Embryonic facial prominence (tissue), 1 donor: ENCODE data around the gene RUNX2.

ENCODE experiments used
- DNase-seq: peaks from one replicate; pipeline ENCODE4 v3.0.0-alpha.2; 2016; ENCODE audit errors: extremely low spot score

Gene RUNX2

DNA sequence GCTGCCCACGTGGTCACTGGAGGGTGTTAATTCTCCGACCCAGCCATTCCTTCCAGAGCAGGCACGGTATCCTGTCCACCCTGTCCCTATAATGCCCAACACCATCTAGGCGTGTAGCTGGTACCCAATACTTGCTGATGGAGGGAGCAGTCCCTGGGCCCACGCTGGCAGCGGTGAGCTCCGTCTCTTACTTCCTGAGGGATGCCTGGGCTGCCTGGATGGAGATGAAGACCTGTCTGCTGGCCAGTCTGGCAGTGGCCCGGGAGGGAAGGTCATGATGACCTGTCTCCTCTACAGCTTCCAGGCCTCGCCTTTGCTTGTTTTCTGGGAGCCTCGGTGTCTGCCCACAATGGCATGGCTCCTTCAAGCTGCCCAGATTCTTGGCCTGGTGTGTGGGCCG, 347.5 kb downstream of the RUNX2 start:
- no peak for DNase-seq

DNA sequence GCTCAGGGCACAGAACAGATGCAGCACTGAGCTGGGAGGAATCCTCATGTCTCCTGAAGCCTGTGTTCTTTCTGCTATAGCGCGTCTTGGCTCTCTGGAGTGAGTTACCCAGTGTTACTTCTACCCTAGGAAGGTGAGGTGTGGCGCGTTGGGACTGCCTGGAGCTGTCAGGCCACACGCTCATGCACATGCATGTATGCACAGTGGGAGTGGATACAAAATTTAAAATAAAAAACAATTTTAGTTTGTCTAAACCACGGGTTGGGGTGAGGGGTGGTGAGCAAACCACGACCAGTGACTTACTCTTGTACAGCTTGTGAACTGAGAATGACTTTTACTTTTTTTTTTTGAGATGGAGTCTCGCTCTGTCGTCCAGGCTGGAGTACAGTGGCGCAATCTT, 348.2 kb downstream of the RUNX2 start:
- no peak for DNase-seq

DNA sequence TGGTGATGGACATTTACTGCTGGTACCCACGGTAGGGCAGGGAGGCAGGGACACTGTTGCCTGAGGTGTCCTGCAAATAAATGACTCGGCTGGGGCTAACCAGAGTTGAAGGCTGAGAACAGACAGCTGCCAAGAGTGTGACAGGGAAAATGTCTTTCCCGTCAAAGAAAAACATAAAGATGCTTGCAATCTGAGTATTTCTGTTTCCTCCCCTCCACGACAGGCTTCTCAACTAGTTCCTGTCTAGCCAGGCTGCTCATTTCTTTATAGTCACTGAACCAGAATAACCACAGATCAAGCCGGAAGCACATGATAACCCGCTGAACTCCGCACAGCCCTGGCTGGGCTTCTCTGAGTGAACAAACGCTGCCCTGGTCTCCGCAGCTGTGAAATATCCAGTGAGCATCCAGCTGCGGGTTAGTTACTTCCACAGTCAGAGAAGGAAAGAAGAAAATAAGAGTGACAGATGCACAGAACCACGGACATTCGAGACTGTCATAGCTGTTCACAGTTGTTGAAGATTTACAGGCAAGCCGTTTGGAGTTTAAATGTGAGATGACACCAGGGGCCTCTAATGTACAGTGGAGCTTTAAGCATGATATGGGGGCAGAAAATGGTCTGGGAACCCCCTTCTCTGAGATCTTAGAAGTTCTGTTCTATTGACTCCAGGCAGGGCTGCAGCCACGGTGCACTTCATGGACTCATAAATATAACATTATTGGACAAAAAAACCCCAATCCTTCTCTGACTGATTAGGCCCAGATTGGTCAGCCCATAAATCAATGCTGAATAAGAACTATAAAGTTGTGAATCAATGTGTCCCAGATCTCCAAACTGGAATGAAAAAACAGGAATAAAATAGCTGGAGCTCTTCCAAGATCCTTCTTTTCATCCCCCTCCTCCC, 349.5 kb downstream of the RUNX2 start:
- DNase-seq: peak; percentile 25

DNA sequence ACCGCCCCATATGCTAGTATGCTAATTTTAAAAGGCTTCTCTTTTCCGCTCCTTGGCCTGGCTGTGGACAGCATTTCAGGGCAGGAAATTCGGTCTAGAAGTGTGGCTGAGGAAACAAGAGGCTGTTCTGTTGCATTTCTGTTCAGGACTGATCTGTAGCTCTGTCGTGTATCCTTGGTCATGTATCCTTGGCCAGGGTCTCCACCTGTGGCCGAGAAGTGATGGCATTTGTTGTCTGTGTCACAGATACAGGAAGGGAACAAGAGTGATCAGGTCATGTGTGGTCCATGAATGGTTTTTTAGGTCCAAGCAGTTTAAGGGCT, 350.1 kb downstream of the RUNX2 start:
- no peak for DNase-seq

DNA sequence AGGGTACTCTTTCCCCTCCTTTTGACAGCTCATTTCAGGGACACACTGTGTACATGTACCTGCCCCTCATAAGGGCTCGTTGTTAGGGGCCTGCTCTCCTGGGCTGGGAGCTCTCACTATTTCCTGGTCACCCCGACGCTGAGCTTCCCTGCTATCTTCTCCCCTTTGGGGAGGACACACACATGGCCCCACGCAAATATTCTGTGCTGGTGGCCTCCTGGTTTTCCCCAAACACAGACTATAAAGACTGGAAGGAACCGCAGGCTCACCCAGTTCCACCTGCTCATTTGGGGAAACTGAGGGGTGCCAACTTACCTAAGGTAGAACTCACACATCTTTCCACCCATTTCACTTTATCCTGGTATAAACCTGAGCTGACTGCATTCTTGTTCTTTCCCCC, 351.0 kb downstream of the RUNX2 start:
- no peak for DNase-seq

DNA sequence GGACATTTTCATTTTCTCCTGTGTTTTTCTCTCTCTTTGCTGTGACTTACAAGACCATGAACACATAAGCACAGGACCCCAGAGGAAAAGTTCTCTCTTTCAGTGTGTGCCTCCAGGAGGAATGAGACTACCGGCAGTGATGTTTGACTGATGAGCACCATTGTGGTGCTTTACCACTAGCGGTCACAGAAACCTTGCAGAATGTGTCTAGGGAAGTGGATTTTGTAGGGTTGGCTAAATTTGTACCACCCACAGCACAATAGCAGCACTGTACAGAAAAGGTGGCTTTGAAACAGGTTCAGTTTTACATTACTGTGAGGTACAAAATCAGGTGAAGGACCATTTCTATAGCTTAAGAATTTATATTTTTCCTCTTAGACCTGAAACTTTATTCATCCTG, 351.5 kb downstream of the RUNX2 start:
- DNase-seq: no peak

DNA sequence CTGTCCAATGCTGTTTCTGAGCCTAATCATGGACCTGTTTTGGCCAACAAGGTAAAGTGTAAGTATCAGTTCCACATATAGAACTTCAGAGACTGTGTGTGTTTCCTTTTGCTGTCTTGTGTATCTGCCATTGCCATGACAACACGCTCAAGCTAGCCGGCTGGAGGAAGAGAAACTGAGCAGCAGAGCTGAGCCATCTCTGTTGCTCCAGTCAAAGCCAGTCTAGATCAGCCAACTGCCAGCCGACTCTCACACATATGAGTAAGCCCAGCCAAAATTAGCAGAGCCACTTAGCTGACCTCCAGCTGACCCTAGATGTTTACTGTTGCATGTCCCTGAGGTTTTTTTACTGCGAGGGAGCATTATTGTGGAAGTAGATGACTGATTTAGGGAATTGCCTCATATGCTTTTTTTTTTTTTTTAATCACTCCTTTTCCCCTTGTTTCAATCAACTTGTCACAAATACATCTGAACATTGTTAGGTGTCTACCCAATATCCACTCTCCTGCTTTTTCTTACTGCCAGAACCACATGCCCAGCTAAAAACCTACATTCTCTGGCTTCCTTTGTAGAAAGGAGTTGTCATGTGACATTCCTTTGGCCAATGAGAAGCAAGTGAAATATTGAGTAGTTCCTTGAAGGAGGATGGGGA, 353.9 kb downstream of the RUNX2 start:
- DNase-seq: no peak

DNA sequence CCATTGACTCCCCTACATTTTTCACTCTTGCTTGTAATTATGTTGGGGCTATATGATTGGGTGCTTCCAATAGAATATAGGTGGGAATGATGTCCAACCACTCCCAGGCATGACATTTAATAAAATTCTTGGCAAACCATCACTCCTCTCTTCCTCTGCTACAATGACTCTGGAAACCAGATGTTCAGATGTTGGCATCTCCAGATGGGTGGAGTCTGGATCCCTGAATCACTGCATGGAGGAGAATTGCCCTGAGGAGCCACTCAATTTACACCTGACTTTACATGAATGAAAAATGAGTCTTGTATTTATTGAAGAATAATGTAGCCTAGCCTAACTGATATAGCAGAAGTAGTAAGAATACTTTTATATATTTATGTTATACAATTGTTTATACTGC, 356.3 kb downstream of the RUNX2 start:
- no peak for DNase-seq

DNA sequence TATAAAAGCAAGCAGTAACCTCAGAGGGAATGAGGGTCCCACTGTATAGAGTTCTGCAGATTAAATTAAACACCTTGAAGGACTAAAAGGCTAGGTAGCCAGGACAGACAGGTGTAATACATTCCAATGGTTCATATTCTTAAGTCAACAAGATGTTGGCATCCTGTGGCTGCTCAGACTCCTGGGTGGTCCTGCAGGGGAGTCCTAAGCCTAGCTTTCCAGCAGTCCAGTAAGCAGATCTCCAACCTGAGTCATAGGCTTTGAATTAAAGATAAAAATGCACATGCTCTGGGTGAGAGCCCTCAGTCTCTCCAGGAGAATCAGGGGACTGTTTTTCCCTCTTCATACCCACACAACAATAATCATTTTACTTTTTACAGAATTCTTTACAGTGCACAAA, 356.9 kb downstream of the RUNX2 start:
- DNase-seq: no peak

DNA sequence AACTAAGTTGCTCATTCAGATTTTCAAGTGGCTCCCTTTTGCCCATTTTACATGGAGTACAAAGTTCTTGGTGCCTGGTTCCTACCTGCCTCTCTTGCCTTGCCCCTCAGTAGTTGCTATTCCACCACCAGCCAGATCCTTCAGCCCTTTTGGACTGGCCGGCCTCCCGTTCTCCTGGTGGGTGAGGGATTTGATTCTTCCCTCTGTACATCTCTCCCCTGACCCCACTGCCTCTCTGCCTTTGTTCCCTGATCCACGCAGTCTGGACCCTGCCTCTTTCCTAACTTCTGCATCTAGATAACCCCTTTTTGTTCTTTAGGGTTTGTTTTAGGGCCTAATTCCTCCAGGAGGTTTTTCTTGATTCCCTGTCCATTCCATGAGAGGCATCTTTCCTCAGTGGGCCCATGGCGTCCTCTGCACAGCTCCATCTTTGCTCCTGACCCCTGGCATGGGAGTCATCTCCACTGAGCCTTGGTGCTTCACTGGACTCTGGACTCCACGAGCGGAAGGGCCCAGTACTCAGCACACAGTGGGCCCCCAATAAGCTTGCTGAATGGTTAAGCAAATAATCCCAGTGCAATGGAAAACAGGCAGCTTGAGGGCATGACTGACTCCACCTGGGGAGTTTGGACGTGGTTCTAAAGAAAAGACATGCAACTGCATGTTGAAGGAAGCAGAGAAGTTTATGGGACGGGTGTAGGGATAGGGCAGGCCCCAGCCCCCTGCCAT, 358.9 kb downstream of the RUNX2 start:
- no peak for DNase-seq

DNA sequence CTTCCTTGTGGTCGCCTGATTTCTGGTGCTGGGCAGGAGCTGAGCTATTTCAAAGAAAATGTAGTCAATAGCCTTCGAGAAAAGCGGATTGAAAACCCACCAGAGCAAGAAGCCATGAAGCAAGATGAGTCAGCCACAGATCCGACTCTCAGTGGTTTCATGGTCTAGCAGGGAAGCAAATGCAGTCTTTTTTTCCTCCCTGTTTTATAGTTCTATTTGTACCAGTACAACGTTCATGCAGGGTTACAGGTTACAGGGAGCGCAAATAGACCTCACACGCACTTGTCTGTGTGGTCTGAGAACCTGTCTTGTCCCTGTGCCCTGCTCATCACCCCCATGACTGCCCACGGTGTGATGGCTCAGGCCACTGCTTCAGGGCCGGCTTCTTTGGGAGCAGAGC, 359.4 kb downstream of the RUNX2 start:
- DNase-seq: no peak

DNA sequence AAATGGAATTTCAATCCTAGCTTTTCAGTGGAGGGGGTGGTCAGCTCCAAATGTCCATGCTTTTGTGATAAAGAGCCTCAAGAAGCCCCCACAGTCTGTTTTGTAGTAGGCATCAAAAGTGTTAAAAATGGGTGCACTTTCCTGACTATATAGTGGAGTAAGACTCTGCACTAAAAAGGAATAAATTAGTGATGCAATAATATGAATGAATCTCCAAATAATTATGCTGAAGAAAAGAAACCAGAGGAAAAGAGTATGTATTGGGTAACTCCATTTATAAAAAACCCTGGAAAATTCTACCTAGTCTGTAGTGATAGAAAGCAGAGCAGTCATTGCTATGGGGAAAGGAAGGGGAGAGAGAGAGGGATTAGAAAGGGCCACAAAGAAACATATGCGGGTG, 360.1 kb downstream of the RUNX2 start:
- no peak for DNase-seq

DNA sequence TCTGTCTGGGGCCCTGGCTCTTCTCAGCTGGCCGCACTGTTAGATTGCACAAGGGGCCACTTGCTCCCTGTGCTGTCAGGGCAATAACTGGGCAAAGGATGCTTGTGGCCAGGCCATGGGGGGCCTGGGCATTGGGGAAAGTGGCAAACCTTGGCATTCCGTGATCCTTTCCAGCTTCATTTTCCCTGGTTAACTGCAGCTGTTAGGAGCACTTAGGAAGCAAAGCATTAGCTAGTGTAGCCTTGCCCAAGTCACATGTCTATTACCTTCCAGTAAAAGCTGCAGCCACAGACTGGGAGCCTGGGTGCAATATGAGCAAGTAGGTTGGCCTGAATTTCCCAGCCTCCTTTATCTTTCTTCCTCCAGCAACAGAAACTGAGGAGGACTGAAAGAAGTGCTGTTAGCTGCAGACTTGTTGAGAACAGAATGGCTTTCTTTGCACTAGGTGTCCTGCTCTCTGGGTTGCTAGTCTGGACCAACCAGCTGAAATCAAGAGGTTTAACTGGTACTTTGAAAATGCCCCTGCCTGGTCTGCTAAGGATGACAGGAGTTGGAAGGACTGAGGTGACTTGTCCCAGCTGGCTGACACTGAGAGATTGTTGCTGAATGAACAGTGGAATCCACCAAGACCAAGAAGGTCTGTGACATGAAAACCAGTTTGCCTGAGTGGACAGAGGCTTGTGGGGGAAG, 361.9 kb downstream of the RUNX2 start:
- DNase-seq: no peak

DNA sequence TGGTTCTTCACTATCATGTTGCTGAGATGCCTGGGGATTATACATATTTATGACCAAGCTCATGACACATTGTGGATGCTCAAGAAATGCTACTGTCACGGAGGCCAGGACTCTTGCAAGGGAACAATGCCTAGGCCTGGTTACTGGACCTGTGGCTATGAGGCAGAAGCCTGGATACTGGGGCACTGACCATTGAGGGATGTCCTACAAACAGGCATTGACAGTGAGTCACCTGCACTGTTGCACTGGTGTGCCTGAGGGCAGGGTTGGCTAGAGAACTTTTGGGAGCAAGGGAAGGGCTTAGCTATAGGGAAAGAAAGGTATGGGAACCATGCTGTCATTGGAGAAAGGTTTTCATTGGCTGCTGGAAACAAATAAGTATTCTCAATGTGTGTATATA, 362.7 kb downstream of the RUNX2 start:
- DNase-seq: no peak

DNA sequence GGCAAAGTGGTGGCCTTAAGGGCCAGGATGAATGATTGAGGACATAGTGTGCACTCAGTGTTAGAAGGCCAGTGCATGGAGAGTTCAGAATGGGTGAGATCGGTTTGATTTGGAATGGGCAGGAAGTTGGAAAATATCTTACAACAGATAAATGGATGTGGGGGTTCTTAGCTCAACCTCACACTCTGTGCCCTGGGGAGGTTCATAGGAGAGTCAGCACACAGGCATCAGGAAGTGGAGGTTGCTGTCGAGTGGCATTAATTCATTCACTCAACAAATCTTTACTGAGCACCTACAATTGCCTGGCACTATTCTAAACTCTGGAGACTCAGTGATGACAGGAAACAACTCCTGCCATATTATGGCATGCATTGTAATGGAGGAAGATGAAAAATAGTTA, 363.3 kb downstream of the RUNX2 start:
- DNase-seq: no peak

DNA sequence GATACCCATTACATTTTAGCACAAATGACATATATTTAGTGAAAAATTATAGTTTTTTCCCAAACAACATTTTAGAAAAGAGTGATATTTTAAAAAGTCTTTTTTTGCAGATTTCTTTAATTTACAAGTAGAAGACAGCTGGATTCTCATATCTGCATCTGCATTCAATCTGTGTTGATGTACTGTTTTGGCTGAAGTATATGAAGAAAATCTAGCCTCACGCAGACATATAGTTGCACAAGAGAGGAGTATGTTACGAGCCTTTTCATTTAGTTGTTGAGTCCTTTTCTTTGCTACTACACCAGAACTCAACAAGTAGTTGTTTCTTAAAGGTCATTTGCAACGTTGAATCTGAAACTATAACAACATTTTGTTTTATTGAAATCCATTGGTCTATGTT, 363.9 kb downstream of the RUNX2 start:
- DNase-seq: no peak

DNA sequence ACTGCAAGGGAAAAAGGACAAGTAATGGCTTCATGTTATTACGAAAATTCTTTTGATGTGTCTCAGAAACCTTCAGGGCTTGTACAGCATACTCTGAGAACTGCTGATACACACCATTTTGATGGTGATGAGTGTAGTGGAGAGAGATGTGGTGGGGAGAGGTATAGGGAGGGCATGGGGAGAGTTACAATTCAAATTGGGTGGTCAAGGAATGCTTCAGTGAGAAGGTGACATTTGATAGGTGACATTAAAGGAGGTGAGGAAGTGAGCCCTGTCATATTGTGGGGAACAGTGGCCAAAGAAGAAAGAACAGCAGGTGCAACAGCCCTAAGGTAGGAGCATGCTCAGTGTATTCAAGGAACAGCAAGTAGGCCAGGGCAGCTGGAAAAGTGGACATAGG, 368.6 kb downstream of the RUNX2 start:
- DNase-seq: no peak

DNA sequence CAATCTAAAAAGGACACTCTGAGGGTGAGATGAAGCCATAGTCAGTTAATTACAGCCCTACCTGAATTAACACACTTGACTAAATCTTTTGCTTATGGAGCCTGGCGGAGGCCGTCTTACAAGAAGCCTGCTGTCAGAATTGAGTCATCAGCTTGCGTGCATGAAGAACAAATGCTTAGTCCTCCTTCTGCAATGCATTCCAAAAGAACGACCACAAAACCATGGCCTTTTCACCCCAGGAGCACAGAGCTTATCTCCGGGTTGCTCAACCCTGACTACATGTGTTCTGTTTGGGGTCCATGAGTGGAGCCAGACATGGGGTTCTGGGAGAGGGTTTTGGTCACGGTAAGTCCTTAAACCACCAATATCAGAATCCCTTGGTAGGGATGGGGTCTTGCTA, 369.5 kb downstream of the RUNX2 start:
- no peak for DNase-seq

DNA sequence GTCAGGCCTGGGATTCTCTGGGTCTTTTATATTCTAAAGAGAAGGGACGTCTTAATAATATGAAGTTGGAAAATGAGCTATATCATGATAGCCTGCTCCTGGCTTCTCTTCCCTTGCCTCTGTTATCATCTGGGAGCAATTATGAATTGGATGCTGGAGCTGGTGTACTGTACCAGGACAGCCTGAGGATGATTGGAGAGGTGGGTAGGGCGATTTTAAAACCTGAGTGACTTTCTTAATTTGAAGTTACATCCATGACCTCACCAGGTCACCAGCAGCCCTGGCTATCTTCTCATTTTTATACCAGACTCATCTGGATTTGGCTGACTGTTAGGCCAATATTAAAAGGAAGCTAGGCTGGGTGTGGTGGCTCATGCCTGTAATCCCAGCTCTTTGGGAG, 369.9 kb downstream of the RUNX2 start:
- no peak for DNase-seq

DNA sequence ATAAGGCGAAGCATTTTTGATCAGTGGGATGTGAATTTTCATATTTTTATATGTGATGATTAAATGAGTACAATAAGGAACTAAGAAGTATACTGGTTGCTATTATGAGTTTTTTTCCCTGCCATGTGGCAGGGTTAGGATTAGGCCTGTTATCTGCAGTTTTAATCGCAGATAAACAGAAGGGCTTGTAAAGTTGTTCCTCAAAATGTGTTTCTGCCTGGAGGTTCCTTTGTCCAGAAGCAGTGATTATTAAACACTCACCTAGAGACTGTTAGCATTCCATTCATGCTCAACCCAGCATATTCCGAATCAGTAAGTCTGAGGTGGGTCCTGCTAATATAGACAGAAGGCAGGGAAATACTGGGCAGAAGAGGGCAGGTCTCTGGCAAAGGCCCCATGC, 371.5 kb downstream of the RUNX2 start:
- no peak for DNase-seq

DNA sequence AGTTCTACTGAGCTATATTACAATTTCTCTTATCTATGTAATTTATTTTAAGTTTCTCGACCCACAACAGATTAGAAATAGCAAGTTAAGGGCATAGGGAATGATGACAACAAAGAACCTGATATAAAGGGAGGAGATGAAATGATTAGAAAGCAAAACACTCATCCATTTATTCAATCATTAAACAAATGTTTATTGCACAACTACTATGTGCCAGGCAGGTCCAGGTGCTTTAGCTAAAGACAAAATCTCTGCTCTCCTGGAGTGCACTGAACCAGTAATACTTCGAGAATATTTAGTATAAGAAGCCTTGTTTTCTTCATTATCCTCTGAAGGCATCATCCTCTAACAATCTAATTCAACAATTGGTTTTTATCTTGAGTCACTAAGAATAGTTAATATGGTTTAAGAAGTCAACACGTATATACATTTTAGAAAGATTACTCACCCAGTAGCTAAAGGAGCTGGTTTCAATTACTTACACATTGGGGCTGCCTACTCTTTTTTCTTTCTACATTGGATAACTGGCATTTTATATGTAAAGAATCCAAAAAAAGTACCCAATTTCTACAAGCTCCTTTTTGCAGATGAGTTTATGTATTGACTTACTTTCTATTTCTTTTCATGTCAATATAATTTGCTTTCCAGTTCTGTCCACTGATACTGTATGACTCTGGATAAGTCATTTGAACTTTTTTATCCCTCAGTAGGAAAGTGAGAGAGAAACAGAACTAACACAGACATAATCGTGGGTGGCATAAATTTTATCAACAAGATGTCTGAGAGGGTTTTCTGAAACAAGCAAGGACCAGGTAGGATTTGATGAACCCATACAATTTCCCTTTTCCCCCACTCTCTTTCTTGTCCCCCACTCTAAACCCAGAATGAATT, 375.0 kb downstream of the RUNX2 start:
- DNase-seq: no peak
